ENCODE measurements around the gene LTBR.

Gene LTBR

GRCh38 chr12:6396031-6396430 is 12.1 kb downstream of the LTBR start:
- H3K9ac ChIP-seq (ENCODE audit: low read depth in 1 of 2, low read length in 2 of 2): no peak overlapping the region
- H3K4me3 ChIP-seq (ENCODE audit: low read length in 2 of 2): no peak overlapping the region
- peaks cover 3% of the 10 kb centered on the region in 2 donors for H3K36me3 ChIP-seq (ENCODE audit: control insufficient read depth in 2 of 2, insufficient read depth in 2 of 2, low read length in 2 of 2)
- H3K4me1 ChIP-seq (ENCODE audit: control insufficient read depth in 2 of 2, insufficient read depth in 2 of 2, low read length in 2 of 2): peaks cover 30 to 32% of the 10 kb centered on the region in 2 donors
- no peaks in the 10 kb centered on the region for H3K27me3 ChIP-seq (ENCODE audit: control insufficient read depth in 2 of 2, insufficient read depth in 2 of 2, low read length in 2 of 2)
- no peaks in the 10 kb centered on the region for H3K9me3 ChIP-seq (ENCODE audit: control insufficient read depth in 2 of 2, low read length in 2 of 2)
- H3K27ac ChIP-seq (ENCODE audit: low read depth in 2 of 2, low read length in 2 of 2): no peak overlapping the region

- no peak overlapping the region for H3K9ac ChIP-seq (ENCODE audit: low read depth in 1 of 2, low read length in 2 of 2)
- no peaks in the 10 kb centered on the region for H3K36me3 ChIP-seq (ENCODE audit: control insufficient read depth in 2 of 2, insufficient read depth in 2 of 2, low read length in 2 of 2)
- H3K4me1 ChIP-seq (ENCODE audit: control insufficient read depth in 2 of 2, insufficient read depth in 2 of 2, low read length in 2 of 2): peaks cover 6 to 7% of the 10 kb centered on the region in 2 donors
- no peaks in the 10 kb centered on the region for H3K27me3 ChIP-seq (ENCODE audit: control insufficient read depth in 2 of 2, insufficient read depth in 2 of 2, low read length in 2 of 2)
- no peaks in the 10 kb centered on the region for H3K9me3 ChIP-seq (ENCODE audit: control insufficient read depth in 2 of 2, low read length in 2 of 2)
- H3K4me3 ChIP-seq (ENCODE audit: low read length in 2 of 2): no peak overlapping the region
- peak overlapping the region; percentile 94 to 95 for H3K27ac ChIP-seq (ENCODE audit: low read depth in 2 of 2, low read length in 2 of 2)
Observed at GRCh38 chr12:6399884-6400644, 16.1 kb downstream of the LTBR start.

GRCh38 chr12:6404390-6404789 is 20.4 kb downstream of the LTBR start:
- no peaks in the 10 kb centered on the region for H3K36me3 ChIP-seq (ENCODE audit: control insufficient read depth in 2 of 2, insufficient read depth in 2 of 2, low read length in 2 of 2)
- no peaks in the 10 kb centered on the region for H3K9me3 ChIP-seq (ENCODE audit: control insufficient read depth in 2 of 2, low read length in 2 of 2)
- H3K27me3 ChIP-seq (ENCODE audit: control insufficient read depth in 2 of 2, insufficient read depth in 2 of 2, low read length in 2 of 2): no peaks in the 10 kb centered on the region
- H3K9ac ChIP-seq (ENCODE audit: low read depth in 1 of 2, low read length in 2 of 2): no peak overlapping the region
- peaks cover 5 to 7% of the 10 kb centered on the region in 2 donors for H3K4me1 ChIP-seq (ENCODE audit: control insufficient read depth in 2 of 2, insufficient read depth in 2 of 2, low read length in 2 of 2)
- no peak overlapping the region for H3K27ac ChIP-seq (ENCODE audit: low read depth in 2 of 2, low read length in 2 of 2)
- H3K4me3 ChIP-seq (ENCODE audit: low read length in 2 of 2): no peak overlapping the region

GRCh38 chr12:6405963-6406362 is 22.0 kb downstream of the LTBR start:
- Histone ChIP-seq H3K27ac (ENCODE audit: low read depth in 2 of 2, low read length in 2 of 2) (no peak overlapping the region), H3K36me3 (ENCODE audit: control insufficient read depth in 2 of 2, insufficient read depth in 2 of 2, low read length in 2 of 2) (no peaks in the 10 kb centered on the region), H3K4me3 (ENCODE audit: low read length in 2 of 2) (no peak overlapping the region), H3K4me1 (ENCODE audit: control insufficient read depth in 2 of 2, insufficient read depth in 2 of 2, low read length in 2 of 2) (no peaks in the 10 kb centered on the region), H3K27me3 (ENCODE audit: control insufficient read depth in 2 of 2, insufficient read depth in 2 of 2, low read length in 2 of 2) (no peaks in the 10 kb centered on the region), H3K9ac (ENCODE audit: low read depth in 1 of 2, low read length in 2 of 2) (no peak overlapping the region), H3K9me3 (ENCODE audit: control insufficient read depth in 2 of 2, low read length in 2 of 2) (no peaks in the 10 kb centered on the region)

- H3K4me1 ChIP-seq (ENCODE audit: control insufficient read depth in 2 of 2, insufficient read depth in 2 of 2, low read length in 2 of 2): no peaks in the 10 kb centered on the region
- no peak overlapping the region for H3K9ac ChIP-seq (ENCODE audit: low read depth in 1 of 2, low read length in 2 of 2)
- no peaks in the 10 kb centered on the region for H3K9me3 ChIP-seq (ENCODE audit: control insufficient read depth in 2 of 2, low read length in 2 of 2)
- no peaks in the 10 kb centered on the region for H3K27me3 ChIP-seq (ENCODE audit: control insufficient read depth in 2 of 2, insufficient read depth in 2 of 2, low read length in 2 of 2)
- no peak overlapping the region for H3K4me3 ChIP-seq (ENCODE audit: low read length in 2 of 2)
- H3K36me3 ChIP-seq (ENCODE audit: control insufficient read depth in 2 of 2, insufficient read depth in 2 of 2, low read length in 2 of 2): no peaks in the 10 kb centered on the region
- no peak overlapping the region for H3K27ac ChIP-seq (ENCODE audit: low read depth in 2 of 2, low read length in 2 of 2)
Observed at GRCh38 chr12:6407236-6407954, 23.4 kb downstream of the LTBR start.

- Histone ChIP-seq H3K4me1 (ENCODE audit: control insufficient read depth in 2 of 2, insufficient read depth in 2 of 2, low read length in 2 of 2) (no peaks in the 10 kb centered on the region), H3K4me3 (ENCODE audit: low read length in 2 of 2) (no peak overlapping the region), H3K27ac (ENCODE audit: low read depth in 2 of 2, low read length in 2 of 2) (no peak overlapping the region), H3K27me3 (ENCODE audit: control insufficient read depth in 2 of 2, insufficient read depth in 2 of 2, low read length in 2 of 2) (no peaks in the 10 kb centered on the region), H3K9me3 (ENCODE audit: control insufficient read depth in 2 of 2, low read length in 2 of 2) (no peaks in the 10 kb centered on the region), H3K36me3 (ENCODE audit: control insufficient read depth in 2 of 2, insufficient read depth in 2 of 2, low read length in 2 of 2) (no peaks in the 10 kb centered on the region), H3K9ac (ENCODE audit: low read depth in 1 of 2, low read length in 2 of 2) (no peak overlapping the region)
Observed at GRCh38 chr12:6416596-6416995, 32.6 kb downstream of the LTBR start.

GRCh38 chr12:6418796-6419195 is 34.8 kb downstream of the LTBR start:
- Histone ChIP-seq H3K9ac (ENCODE audit: low read depth in 1 of 2, low read length in 2 of 2) (no peak overlapping the region), H3K4me1 (ENCODE audit: control insufficient read depth in 2 of 2, insufficient read depth in 2 of 2, low read length in 2 of 2) (peaks cover 3 to 5% of the 10 kb centered on the region in 2 donors), H3K27me3 (ENCODE audit: control insufficient read depth in 2 of 2, insufficient read depth in 2 of 2, low read length in 2 of 2) (no peaks in the 10 kb centered on the region), H3K9me3 (ENCODE audit: control insufficient read depth in 2 of 2, low read length in 2 of 2) (no peaks in the 10 kb centered on the region), H3K36me3 (ENCODE audit: control insufficient read depth in 2 of 2, insufficient read depth in 2 of 2, low read length in 2 of 2) (no peaks in the 10 kb centered on the region), H3K4me3 (ENCODE audit: low read length in 2 of 2) (no peak overlapping the region), H3K27ac (ENCODE audit: low read depth in 2 of 2, low read length in 2 of 2) (no peak overlapping the region)

GRCh38 chr12:6420364-6420763 is 36.4 kb downstream of the LTBR start:
- H3K36me3 ChIP-seq (ENCODE audit: control insufficient read depth in 2 of 2, insufficient read depth in 2 of 2, low read length in 2 of 2): no peaks in the 10 kb centered on the region
- H3K4me1 ChIP-seq (ENCODE audit: control insufficient read depth in 2 of 2, insufficient read depth in 2 of 2, low read length in 2 of 2): peaks cover 7 to 8% of the 10 kb centered on the region in 2 donors
- H3K9me3 ChIP-seq (ENCODE audit: control insufficient read depth in 2 of 2, low read length in 2 of 2): no peaks in the 10 kb centered on the region
- no peak overlapping the region for H3K27ac ChIP-seq (ENCODE audit: low read depth in 2 of 2, low read length in 2 of 2)
- H3K27me3 ChIP-seq (ENCODE audit: control insufficient read depth in 2 of 2, insufficient read depth in 2 of 2, low read length in 2 of 2): no peaks in the 10 kb centered on the region
- H3K4me3 ChIP-seq (ENCODE audit: low read length in 2 of 2): no peak overlapping the region
- H3K9ac ChIP-seq (ENCODE audit: low read depth in 1 of 2, low read length in 2 of 2): no peak overlapping the region

- no peak overlapping the region for H3K4me3 ChIP-seq (ENCODE audit: low read length in 2 of 2)
- peak overlapping the region in 1 of 2 donors; percentile 16 for H3K27ac ChIP-seq (ENCODE audit: low read depth in 2 of 2, low read length in 2 of 2)
- H3K36me3 ChIP-seq (ENCODE audit: control insufficient read depth in 2 of 2, insufficient read depth in 2 of 2, low read length in 2 of 2): no peaks in the 10 kb centered on the region
- H3K9me3 ChIP-seq (ENCODE audit: control insufficient read depth in 2 of 2, low read length in 2 of 2): no peaks in the 10 kb centered on the region
- peaks cover 7 to 8% of the 10 kb centered on the region in 2 donors for H3K4me1 ChIP-seq (ENCODE audit: control insufficient read depth in 2 of 2, insufficient read depth in 2 of 2, low read length in 2 of 2)
- H3K27me3 ChIP-seq (ENCODE audit: control insufficient read depth in 2 of 2, insufficient read depth in 2 of 2, low read length in 2 of 2): no peaks in the 10 kb centered on the region
- H3K9ac ChIP-seq (ENCODE audit: low read depth in 1 of 2, low read length in 2 of 2): peak overlapping the region; percentile 42 to 52
Observed at GRCh38 chr12:6423267-6424007, 39.5 kb downstream of the LTBR start.

GRCh38 chr12:6424008-6424347 is 40.0 kb downstream of the LTBR start:
- Histone ChIP-seq H3K9ac (ENCODE audit: low read depth in 1 of 2, low read length in 2 of 2) (peak overlapping the region in 1 of 2 donors; percentile 52), H3K36me3 (ENCODE audit: control insufficient read depth in 2 of 2, insufficient read depth in 2 of 2, low read length in 2 of 2) (no peaks in the 10 kb centered on the region), H3K4me3 (ENCODE audit: low read length in 2 of 2) (no peak overlapping the region), H3K27me3 (ENCODE audit: control insufficient read depth in 2 of 2, insufficient read depth in 2 of 2, low read length in 2 of 2) (no peaks in the 10 kb centered on the region), H3K27ac (ENCODE audit: low read depth in 2 of 2, low read length in 2 of 2) (peak overlapping the region in 1 of 2 donors; percentile 16), H3K9me3 (ENCODE audit: control insufficient read depth in 2 of 2, low read length in 2 of 2) (no peaks in the 10 kb centered on the region), H3K4me1 (ENCODE audit: control insufficient read depth in 2 of 2, insufficient read depth in 2 of 2, low read length in 2 of 2) (peaks cover 7 to 8% of the 10 kb centered on the region in 2 donors)

All from mucosa of rectum (tissue), 2 donors.